PFSK-1 (cell line): Measurements from ENCODE around the gene MARCKSL1.

Experiments
- FOXP2 ChIP-seq: optimal IDR thresholded peaks from 2 replicates; pipeline ENCODE3; 2011; ENCODE audit warnings: borderline replicate concordance, control low read depth, inconsistent platforms; ENCODE audit not compliant: insufficient read depth; ENCODE audit errors: extremely low read length, extremely low read depth
- POLR2AphosphoS5 ChIP-seq: IDR thresholded peaks from 2 replicates; pipeline ENCODE4 v1.6.1; 2012; ENCODE audit warnings: low read depth, mild to moderate bottlenecking, control low read depth, low read length, moderate library complexity
- SIN3A ChIP-seq: IDR thresholded peaks from 2 replicates; pipeline ENCODE4 v1.6.1; 2012; ENCODE audit warnings: mild to moderate bottlenecking, low read length, moderate library complexity, borderline replicate concordance; ENCODE audit not compliant: insufficient read depth
- TAF1 ChIP-seq: IDR thresholded peaks from 2 replicates; pipeline ENCODE4 v1.6.1; 2012; ENCODE audit warnings: low read length, control low read depth, borderline replicate concordance; ENCODE audit not compliant: insufficient read depth
- TF ChIP-seq, protein P1 (sequence below), 2 experiments: IDR thresholded peaks; 2 replicates each; pipeline versions ENCODE4 v1.6.1 to v1.8.0; 2011 to 2012; ENCODE audit warnings: low read depth in 2 of 2, low read length in 2 of 2, control low read depth in 1 of 2, inconsistent platforms in 1 of 2, mild to moderate bottlenecking in 1 of 2, moderate library complexity in 1 of 2; ENCODE audit not compliant: insufficient read depth in 1 of 2

The MARCKSL1 gene

DNA sequence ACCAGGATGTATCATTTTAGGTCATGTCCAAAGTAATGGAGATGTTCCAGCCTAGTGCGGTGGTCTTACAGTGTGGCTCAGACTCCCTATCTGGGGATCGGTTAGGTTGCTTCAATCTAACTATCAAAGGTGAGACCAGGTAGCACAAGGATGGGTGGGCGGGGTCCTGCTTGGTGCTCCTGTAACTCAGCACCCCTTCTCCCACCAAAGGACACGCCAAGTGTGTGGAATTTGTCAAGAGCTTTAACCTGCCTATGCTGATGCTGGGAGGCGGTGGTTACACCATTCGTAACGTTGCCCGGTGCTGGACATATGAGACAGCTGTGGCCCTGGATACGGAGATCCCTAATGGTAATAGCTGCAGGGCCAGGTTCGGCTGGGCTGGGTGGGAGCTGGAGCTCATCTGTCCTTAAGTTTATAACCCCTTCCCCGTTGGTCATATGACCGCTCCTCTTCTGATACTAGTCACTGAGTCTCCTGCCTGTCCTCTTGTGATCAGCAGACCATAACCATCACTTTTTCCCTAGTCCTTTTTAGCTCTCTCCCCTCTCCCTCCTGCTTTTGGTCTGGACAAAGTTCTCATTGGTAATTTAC lies 5.4 kb downstream of the MARCKSL1 start:
- TF ChIP-seq POLR2AphosphoS5 = no peak
- TF ChIP-seq TAF1 = no peak
- no peak for TF ChIP-seq FOXP2
- TF ChIP-seq SIN3A = no peak
- TF ChIP-seq, protein P1, sequence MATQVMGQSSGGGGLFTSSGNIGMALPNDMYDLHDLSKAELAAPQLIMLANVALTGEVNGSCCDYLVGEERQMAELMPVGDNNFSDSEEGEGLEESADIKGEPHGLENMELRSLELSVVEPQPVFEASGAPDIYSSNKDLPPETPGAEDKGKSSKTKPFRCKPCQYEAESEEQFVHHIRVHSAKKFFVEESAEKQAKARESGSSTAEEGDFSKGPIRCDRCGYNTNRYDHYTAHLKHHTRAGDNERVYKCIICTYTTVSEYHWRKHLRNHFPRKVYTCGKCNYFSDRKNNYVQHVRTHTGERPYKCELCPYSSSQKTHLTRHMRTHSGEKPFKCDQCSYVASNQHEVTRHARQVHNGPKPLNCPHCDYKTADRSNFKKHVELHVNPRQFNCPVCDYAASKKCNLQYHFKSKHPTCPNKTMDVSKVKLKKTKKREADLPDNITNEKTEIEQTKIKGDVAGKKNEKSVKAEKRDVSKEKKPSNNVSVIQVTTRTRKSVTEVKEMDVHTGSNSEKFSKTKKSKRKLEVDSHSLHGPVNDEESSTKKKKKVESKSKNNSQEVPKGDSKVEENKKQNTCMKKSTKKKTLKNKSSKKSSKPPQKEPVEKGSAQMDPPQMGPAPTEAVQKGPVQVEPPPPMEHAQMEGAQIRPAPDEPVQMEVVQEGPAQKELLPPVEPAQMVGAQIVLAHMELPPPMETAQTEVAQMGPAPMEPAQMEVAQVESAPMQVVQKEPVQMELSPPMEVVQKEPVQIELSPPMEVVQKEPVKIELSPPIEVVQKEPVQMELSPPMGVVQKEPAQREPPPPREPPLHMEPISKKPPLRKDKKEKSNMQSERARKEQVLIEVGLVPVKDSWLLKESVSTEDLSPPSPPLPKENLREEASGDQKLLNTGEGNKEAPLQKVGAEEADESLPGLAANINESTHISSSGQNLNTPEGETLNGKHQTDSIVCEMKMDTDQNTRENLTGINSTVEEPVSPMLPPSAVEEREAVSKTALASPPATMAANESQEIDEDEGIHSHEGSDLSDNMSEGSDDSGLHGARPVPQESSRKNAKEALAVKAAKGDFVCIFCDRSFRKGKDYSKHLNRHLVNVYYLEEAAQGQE (IDR thresholded peaks at IDR 0.05; ENCODE audit: insufficient read depth in 1 of 2, low read depth in 2 of 2, low read length in 2 of 2) = no peak

DNA sequence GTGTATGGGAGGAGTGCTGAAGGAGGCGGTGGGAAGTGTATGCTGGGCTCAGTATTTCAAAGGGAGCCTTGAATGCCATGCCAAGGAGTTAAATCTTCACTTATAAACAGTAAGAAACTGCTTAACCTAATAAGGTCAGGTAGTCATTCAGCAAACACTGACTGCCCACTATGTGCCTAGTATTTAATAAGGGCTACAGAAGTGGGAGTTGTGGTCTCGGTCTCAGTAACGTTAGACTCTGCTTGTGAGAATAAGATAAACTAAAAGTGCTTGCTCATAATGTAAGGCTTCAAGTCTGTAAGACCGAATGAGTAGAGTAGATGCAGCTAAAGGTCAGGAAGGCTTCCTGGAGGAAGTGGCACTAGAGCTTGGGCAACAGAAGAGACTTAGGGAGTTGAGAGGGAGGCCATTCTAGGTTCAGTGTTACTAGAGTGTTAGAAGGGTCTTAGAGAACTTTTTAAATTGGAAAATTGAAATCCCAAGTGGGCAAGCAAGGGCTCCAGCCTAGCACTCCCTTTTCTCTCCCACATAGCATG lies 6.0 kb downstream of the MARCKSL1 start:
- TF ChIP-seq TAF1 = no peak
- TF ChIP-seq, protein P1 (IDR thresholded peaks at IDR 0.05; ENCODE audit: insufficient read depth in 1 of 2, low read depth in 2 of 2, low read length in 2 of 2) = no peak
- no peak for TF ChIP-seq FOXP2
- no peak for TF ChIP-seq SIN3A
- no peak for TF ChIP-seq POLR2AphosphoS5

DNA sequence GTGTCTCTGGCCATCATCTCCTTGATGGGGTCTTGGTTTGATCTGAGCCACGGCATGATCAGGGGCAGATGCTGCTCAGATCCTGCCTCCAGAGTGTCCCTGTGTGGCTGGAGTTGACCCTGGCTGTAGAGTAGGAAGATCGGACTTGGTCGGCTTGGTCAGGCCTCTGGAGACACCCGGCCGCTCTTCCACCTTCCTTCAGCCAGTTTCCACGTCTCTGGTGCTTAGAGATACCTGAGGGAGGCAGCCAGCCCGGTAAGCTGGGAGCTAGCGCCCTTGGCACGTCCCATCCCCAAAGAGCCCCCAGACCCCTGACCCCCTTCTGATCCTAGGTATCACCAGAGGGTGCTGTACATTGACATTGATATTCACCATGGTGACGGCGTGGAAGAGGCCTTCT lies 8.8 kb downstream of the MARCKSL1 start:
- TF ChIP-seq TAF1 (no peak), FOXP2 (no peak)

DNA sequence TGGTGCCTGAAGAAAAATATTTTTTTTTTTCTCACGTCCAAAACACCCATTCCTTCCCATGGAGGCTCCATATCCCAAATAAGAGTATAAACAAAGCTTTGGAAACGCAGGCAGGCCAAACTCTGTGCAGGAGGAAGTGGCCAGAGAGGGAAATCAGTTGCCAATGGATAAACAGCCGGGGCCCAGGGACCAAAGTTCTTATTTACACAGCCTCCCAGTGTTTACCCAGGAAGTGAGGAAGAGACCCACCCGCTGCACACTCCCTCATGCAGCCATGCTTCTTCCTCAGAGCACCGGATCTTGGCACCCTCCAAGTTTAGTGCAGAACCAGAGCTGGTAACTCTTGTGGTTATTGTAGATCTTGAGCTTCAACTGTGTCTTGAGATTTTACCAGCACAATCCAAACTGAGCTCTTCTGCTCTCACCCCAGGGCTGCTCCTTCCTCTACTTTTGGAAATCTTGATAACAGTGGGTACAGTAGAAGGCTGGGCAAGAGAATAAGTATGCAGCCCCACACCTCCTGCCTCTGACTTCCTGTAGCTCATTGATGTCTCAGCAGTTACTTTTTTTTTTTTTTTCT lies 14.2 kb downstream of the MARCKSL1 start:
- TF ChIP-seq FOXP2 (peak; percentile 67), SIN3A (0 out of 2 replicates have a peak, but pooled peaks have one; percentile 36), TAF1 (no peak)

DNA sequence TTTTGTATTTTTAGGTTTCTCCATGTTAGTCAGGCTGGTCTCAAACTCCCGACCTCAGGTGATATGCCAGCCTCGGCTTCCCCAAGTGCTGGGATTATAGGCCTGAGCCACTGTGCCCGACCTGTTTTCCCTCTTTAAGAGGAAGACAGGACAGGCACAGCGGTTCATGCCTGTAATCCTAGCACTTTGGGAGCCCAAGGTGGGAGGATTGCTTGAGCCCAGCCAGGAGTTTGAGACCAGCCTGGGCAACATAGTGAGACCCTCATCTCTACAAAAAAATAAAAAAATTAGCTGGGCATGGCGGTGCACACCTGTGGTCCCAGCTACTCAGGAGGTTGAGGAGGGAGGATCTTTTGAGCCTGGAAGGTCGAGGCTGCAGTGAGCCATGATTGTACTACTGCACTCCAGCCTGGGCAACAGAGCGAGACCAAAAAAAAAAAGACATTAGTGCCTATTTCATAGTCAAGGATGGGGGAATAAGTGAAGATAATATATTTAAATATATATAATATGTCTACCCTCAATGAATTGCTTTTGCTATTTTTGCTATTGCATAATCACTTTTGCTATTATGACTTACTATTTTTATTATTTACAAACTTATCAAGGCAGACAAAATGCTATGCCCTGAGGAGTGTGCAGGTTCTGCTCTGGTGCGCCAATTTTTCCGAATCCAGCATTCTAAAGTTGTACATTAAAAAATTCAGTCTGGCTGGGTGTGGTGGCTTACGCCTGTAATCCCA lies 17.7 kb downstream of the MARCKSL1 start:
- TF ChIP-seq, protein P1 (IDR thresholded peaks at IDR 0.05; ENCODE audit: insufficient read depth in 1 of 2, low read depth in 2 of 2, low read length in 2 of 2) = no peak

DNA sequence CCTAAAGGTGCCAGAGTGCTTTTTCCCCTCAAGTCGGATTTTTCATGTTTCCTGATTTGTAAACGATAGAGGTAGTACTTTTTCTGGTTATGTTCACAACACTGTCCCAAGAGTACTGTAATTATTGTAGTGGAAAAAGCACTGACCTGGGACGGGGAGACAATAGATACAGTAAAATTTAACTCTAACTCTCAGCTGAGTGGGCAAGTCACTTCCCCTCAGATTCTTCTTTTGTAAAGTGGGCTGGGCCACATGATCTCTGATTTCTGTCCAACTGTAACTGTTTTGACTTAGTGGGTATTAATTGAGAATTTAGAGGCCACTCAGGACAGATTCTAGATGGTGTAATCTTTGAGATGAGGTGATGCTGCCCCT lies 19.1 kb downstream of the MARCKSL1 start:
- TF ChIP-seq FOXP2 = no peak
- no peak for TF ChIP-seq POLR2AphosphoS5
- no peak for TF ChIP-seq TAF1
- TF ChIP-seq, protein P1 (IDR thresholded peaks at IDR 0.05; ENCODE audit: insufficient read depth in 1 of 2, low read depth in 2 of 2, low read length in 2 of 2) = no peak
- TF ChIP-seq SIN3A = no peak
